Fibroblast of gingiva (primary cell): Measurements from ENCODE around the gene COL23A1.

ENCODE experiments used
- DNase-seq: peaks from one replicate; pipeline ENCODE4 v3.0.0-alpha.2; 2011; ENCODE audit warnings: low read depth

Gene COL23A1

DNA sequence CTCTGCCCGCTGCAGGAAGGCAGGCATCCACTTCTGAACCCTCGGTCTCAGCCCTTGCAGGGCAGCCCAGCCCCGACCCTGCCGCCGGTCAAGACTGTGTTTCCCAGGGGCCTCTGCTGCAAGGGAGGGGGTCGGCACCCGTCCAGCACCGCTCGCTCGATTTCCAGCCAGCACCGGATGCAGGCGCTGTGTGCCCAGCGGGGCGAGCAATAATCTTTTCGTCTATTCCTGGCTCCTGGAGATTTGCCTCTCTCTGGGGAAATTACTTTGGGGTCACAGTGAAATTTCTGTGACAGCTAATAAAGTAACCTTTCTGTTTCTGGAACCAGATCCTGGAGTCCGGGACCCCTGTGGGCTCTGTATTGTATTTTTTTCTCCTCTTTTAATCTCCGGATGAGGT is 155.3 kb downstream of the COL23A1 start:
- no peak for DNase-seq

DNA sequence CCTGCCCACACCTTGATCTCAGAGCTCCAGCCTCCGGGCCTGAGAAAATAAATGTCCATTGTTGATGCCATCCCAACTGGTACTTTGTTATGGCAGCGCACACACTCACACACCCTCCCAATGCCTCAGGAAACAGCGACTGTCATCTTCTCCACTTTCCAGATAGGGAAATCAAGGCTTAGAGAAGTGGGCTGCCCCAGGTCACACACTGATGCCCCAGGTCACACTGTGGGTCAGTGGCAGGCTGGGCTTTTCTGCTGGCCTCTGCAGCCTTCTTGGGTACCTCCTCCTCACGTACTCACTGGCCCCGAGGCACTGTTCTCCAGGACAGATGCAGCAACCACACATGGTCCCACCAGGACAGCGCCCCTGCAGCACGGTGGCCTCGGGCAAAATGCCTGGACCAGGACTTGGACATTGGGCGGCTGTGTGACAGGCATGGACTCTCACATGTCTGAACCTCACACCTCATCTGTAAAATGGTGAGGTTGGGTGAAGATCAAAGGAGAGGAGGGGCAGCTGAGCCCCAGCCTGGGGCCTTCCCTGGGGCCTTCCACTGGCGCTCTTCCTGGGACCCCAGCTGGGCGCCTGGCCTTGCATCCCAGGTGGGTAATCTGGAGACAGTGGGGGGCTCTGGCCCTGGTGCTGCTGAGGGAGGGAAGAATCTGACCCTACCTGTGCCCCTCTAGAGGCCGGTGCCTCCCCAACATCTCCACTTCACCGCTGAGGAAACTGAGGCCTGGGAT is 156.0 kb downstream of the COL23A1 start:
- no peak for DNase-seq

DNA sequence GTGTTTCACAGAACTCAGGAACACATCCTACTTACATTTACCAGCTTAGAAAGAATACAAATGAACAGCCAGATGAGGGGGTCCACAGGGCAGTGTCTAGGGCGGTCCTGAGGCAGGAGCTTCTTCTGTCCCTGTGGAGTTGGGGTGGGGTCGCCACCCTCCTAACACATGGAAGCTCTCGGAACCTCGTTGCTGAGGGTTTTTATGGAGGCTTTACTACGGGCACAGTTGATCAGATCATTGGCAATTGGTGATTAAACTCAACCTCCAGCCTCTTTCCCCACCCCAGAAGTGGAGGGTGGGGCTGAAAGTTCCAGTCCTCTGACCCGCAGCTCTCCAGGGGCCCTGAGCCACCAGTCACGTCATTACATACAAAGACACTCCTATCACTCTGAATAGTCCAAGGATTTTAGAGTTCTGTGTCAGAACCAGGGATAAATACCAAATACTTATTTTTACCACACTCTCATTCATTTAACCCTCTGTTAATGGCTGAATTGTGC is 156.9 kb downstream of the COL23A1 start:
- no peak for DNase-seq

DNA sequence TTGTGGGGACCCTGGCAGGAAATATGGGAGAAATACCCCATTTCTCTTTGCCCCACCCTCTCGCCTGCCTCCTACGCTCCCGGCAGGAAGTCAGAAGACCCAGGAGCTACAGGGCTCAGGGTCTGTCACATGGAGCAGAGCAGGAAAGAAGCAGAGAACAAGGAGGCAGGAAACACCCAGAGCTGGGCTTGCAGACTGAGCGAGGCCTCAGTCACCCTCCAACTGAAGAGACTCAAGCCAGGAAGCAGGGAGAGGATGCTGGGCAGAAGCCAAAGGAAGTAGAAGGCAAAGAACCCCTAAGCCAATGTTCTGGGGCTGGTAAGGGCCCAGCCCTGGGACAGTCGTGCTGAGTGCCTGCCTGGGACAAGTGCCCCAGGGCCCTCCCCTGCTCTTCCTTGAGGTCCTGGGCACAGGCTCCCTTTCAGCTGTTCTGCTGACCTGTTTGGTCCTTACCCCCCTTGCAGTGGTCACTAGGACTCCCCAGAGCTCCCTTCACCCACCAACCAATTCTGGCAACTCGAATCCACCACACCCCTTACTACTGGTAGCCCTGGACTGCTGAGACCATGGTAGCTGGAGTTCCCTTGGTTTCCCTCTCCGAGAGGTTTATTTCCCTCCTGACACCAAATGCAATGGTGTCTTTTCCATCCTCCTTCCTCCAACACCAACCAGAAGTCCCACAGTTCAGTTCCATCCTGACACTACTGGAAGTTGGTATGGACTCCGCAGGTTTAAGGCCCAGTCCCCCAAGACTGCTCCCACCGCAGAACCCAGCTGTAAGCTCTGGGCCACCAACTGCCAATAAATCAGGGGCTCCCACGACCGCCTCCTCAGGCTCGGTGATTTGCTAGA is 157.5 kb downstream of the COL23A1 start:
- DNase-seq, result no peak

DNA sequence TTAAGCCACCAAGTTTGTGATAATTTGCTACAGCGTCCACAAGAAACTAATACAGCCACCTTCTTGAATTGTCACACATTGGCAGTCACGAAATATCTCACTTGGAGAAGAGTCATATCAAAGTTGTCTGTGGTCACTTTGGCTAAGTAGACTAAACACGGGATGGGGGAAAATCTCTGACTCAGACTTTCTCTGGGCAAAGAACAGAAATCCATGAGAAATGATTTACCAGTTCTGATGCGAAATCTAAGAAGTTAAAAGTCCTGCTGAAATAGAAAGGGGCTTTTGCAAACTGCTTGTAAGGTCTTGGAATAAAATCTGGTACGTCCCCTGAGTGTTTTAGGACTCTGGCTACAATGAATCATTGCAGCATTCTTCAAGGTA is 158.4 kb downstream of the COL23A1 start:
- no peak for DNase-seq

DNA sequence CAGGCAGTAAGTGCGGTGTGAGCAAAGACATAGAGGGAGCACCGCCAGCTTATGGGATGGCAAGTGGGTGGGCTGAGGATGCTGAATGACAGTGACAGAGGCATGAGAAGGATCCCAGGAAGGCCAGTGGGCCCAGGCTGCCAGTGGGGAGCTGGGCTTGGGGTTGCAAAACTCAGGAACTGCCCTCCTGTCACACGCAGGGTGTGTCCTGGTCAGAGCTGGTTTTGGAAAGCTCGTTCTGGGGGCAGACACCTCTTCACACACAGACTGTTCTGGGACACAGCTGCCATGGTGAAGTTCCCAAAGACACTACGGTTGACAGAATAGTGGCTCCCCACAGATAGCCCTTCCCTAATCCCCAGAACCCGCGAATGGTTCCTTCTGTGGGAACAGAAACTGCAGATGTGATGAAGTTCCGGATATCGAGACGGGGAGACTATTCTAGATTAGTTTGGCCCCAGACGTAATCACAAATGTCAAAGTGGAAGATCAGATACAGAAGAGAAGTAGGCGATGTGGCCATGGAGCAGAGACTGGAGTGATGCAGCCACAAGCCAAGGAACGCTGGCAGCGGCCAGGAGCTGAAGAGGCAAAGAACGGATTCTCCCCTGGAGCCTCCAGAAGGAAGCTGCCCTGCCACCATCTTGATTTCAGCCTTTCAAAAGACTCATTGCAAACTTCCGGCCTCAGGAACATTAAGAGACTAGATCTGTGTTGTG is 159.0 kb downstream of the COL23A1 start:
- no peak for DNase-seq

DNA sequence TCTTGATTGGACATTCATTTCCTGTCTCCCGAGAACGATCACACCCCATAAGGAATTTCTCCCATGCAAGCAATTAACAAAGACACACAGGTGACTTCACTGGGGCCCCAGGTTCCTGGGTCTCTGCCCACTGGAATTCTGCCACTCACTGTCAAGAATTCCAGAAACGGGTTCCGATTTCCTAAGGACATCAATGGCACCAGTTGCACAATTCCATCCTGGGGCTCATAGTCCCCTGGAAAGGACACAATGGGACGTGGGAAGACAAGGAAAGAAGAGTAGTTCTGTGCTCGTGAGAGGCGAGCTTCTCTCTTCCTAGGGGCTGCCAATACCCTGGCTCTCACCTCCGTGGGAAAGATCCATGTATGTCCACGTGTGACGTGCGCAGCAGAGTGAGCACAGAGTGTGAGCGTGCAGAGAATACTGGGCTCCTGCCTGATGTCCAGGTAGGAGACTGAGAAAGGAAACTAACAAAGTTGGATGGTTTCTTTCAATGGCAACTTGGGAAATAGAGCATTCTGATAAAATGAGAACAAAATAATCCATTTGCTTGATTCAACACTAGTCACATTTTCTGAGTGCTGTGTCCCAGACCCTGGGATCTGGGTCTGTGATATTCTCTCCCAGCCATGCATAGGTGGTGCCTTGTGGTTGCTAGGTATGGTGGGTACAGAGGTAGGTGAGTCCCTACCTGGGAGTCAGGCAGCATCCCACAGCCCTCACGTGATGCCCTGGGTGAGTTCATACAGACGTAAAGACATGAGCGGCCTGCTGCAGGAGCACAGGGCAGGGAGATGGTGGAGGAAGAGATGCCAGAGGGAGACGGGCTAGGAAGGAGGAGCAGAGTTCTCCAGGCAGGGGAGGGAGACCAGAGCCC is 159.8 kb downstream of the COL23A1 start:
- DNase-seq, result no peak

DNA sequence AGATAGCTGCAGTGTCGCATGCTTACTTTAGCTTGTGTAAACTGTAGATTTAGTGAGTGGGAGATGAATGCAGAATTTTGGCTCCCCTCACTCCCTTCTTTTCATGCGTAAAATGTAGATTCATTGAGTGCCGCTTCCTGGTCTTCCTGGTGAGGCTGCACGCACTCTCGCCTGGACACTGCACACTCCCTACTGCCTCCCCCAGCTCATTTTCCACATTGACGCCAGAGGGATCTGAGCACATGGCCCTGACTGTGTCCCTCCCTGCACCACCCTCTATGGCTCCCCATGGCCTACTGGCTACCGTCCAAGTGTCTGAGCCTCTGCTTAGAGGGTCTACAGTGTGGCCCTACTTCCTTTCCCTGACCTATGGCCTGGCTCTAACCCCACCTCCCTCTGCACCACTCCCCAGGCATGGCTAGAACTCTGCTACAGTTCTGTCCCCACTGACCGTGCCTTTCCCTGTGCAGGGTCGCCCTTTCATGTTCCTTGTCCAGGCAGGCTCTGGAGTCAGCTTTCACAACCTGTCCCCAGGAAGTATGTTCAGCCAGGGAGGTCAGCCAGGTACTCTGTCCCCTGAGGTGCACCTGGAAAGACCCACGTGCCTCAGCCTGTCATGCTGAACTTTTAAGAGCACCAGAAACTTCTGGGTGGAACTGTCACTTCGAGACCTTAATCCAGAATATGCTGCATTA is 160.6 kb downstream of the COL23A1 start:
- DNase-seq, result no peak

DNA sequence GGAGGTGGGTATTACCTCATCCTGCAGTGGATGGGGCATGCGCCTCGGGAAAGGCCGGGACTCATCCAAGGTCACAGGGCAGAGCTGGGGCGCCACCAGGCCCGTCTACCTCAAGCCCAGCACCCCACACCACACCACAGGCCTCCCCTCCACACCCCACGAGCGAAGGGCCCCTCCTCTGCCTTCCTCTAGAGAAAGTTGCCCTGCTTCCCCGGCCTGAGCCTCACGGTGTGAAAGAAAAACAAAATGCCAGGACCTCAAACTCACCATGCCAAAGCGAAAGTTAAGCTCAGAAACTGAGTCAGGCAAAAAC is 161.1 kb downstream of the COL23A1 start:
- no peak for DNase-seq

DNA sequence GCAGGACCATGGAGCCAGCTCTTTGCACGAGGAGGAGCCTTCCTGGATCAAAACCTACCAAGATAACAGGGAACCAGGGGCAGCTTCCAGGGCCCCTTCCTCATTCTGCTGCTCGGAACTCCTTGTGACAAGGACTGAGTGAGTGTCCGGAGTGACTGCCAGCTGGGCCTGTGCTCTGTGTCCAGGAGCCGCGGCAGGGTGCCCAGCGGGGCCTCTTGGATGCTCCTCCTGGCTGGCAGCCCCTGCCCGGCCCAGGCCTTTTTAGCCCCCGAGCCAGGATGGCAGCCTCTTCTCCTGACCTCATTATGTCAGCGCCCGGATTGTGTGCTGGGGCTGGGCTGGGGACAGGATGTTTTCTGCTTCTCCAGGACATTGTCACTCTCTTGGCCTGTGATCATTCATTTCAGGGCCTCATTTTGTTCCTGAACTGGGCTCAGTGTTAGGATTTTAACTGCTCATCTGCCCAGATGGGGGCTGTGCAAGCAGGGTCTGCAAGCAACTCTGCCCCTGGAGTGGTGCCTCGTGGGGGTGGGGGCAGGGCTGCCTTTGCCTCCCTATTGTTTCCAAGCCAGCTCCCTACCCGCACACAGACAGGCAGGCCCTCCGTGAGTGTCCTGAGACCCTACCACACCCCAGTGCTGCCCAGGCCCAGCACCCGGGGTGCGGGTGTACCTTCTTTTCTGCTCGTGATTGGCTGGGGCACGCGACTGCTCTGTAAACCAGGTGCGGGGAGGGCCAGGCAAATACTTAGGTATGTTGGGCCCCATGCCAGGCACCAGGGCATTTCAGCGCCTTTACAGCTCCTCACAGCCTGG is 161.6 kb downstream of the COL23A1 start:
- no peak for DNase-seq

DNA sequence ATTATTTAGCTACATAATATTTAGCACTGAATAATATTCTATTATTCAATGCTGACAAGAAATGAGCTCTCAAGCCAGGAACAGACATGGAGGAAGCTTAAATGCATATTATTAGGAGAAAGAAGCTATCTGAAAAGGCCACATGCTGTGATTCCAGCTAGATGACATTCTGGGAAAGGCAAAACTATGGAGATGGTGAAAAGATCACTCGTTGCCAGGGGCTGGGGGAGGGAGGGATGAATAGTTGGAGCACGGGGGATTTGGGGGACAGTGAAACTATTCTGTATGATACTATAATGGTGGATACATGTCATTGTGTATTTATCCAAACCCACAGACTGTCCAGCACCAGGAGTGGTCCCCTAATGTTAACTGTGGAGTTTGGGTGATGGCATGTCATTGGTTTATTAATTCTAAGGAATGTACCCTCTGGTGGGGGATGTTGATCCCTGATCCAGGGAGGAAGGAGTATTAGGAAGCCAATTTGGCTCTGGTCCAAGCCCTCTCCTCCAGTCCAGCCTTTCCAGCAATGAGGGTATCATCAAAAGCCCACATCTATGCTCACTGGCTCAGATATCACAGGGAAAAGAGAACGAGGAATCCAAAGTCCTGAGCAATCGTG is 162.5 kb downstream of the COL23A1 start:
- no peak for DNase-seq

DNA sequence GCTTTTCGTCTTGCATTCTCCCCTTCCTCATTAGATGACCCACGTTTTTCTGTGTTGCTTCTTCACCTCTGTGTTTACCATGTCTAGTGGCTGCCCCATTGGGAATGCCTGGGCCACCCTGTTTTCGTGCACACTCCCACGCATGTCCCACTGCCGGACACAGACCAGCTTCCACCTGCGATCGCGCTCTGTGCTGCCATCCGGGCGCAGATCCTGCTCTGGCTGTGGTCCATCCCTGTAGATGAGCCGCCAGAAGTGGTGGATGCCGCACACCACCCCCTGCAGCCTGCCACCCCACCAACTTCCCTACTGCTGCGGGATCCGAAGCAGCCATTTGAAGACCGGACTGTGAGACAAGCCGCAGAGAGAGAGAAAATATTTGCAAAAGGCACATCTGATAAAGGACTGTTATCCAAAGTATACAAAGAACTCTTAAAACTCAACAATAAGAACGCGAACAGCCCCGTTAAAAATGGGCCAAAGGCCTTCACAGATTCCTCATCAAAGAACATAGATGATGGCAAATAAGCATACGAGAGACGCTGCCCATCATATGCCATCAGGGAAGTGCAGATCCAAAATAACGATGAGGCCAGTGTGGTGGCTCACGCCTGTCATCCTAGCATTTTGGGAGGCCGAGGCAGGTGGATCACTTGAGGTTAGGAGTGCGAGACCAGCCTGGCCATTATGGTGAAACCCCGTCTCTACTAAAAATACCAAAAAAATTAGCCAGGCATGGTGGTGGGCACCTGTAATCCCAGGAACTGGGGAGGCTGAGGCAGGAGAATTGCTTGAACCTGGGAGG is 163.7 kb downstream of the COL23A1 start:
- no peak for DNase-seq

DNA sequence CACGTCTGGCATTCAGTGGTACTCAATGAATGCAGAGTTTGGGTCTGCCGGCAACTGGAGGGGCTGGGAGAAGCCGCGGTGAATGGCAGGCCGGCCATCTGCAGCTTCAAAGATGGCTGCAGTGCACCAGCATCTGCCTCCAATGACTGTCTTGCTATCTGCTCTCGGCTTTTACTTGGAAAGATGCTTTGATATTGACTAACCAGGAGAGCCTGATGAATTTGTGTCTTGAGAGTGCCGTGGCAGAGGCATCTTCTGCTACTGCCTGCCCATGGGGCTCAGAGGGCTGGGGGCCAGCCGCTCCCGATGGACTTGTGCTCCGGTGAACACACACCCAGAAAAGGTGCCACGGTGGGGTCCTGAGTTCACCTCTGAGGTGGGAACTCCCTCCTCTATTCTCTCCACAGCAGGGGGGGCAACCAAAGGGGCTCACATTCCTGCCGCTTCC is 164.5 kb downstream of the COL23A1 start:
- no peak for DNase-seq

DNA sequence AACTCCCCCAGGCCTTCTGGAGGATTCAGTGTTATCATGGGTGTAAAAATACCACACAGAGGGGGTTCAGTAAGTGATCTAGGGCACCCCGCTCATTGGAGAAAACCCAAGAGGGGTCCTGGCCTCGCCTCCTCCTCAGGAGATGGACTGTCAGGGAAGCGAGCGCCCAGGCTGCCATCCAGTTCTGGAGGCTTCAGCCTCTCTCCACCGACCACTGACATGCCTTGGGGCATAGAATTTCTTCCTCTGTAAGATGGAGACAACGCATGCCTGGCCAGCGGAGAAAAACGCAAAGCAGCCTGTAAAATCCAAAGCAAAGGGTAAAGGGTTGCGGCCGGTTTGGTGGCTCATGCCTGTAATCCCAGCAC is 165.4 kb downstream of the COL23A1 start:
- DNase-seq, result no peak

DNA sequence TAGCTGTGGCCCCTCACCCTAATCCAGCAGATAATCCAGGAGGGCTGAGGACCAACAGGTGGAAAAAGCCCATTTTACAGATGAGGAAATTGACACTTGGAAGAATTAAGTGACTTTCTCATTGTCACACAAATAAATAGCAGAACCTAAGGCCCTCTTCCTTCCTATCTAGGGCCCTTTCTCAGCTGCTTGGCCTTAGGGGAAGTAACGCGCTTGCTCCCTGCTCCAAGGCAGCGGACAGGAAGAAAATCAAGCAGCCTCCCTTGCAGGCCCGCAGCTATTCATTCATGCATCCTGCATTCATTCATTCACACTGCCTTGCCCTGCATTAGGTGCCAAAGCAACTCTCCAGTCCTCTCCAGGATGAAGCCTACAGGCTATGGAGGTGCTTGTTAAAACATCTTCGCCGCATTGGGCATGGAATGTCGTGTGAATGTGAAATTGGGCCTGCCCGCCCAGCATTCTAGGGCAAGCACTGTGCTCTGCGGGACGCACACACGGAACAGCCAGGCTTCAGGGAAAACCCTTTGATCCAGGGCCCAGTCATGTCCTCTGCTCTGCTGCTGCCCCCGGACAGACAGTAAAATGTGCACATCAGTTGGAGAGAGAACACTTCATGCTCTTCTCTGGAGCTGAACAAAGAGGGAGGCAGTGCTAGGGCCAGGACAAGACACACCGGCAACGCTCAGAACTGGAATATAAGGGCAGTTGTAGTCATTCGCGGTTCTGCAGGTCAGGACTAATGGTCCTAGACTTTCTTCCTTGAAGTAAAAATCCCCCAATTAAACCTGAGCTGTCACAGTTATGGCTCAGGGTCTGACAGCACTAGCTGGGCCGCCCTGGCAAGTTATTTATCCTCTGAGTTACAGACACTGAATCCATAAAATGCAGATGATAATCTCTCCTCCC is 166.0 kb downstream of the COL23A1 start:
- no peak for DNase-seq

DNA sequence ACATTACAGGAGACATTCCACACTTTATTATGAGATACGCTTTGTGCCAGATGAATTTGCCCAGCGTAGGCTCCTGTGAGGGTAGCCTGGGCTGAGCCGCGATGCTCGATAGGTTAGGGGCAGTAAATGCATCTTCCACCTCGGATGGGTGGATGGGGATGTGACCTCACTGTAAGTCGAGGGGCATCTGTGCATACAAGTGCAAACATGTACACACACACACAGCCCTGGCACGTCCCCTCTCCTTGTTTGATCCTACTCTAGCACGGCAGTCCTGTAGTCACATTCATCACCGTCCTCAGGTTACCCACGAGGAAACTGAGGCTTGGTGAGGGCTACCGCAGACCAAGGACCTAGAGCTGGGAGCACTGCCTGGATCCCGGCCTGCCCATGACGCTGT is 166.8 kb downstream of the COL23A1 start:
- no peak for DNase-seq

DNA sequence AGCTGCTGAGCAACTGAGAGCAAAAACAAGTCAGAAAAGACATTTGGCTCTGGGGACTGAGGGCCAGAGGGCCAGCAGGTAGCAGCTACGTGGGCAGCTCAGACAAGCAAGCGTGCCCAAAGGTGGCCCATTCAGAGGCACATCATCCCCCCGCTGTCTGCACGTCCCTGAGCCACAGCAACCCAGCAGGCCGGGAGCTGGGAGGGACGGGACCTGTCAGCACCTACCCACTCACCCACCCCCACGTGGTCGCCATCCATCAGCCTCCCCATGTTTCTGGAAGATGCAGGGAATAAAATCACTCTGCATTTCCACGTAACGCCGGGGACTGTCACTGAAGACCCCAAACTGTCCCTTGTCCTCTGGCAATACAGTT is 167.8 kb downstream of the COL23A1 start:
- DNase-seq, result no peak
